ENCODE measurements around the gene SEMA6B. TPM values are rescaled to one million over a fixed set of nuclear protein-coding genes. Genes with fewer than 3 reads are reported as not detected.

Gene SEMA6B
- total and polyA plus RNA-seq, 2 experiments from 2014 or later: 0.50 to 3.2 TPM

GRCh38 chr19:4590559-4590958, 31.1 kb upstream of the SEMA6B start:
- DNase-seq (ENCODE audit: low spot score): no peak
- H3K9me3 ChIP-seq (ENCODE audit: low read depth): no peaks in the 10 kb centered on the region
- TF ChIP-seq EZH2phosphoT487 (IDR thresholded peaks at IDR 0.05; ENCODE audit: low read depth, severe bottlenecking, unreplicated experiment): no peak
- TF ChIP-seq EZH2 (IDR thresholded peaks at IDR 0.05; ENCODE audit: borderline replicate concordance): no peak
- no peak for TF ChIP-seq CTCF (IDR thresholded peaks at IDR 0.05; ENCODE audit: poor library complexity)
- no peak overlapping the region for H3K4me2 ChIP-seq
- no peaks in the 10 kb centered on the region for H3K9me2 ChIP-seq (replicated peaks; ENCODE audit: insufficient read depth)
- no peak overlapping the region for H3K4me3 ChIP-seq
- H3K27ac ChIP-seq: no peak overlapping the region
- H2AFZ ChIP-seq: no peak overlapping the region
- H4K20me1 ChIP-seq (ENCODE audit: insufficient read depth, poor library complexity, severe bottlenecking): no peaks in the 10 kb centered on the region
- 83% methylated on average over 9 of the region's 9 CpGs for WGBS (ENCODE audit: low lambda C conversion rate, missing lambda C conversion rate)
- no peaks in the 10 kb centered on the region for H3K36me3 ChIP-seq (replicated peaks; ENCODE audit: insufficient read depth, low read depth)
- H3K79me2 ChIP-seq: no peaks in the 10 kb centered on the region
- H3K4me1 ChIP-seq (ENCODE audit: insufficient read depth): no peaks in the 10 kb centered on the region
- H3K27me3 ChIP-seq: no peaks in the 10 kb centered on the region

- peak; percentile 53 for DNase-seq (ENCODE audit: low spot score)
- Histone ChIP-seq H3K4me1 (ENCODE audit: insufficient read depth) (no peaks in the 10 kb centered on the region), H3K4me3 (no peak overlapping the region), H3K9me2 (replicated peaks; ENCODE audit: insufficient read depth) (no peaks in the 10 kb centered on the region), H3K79me2 (no peaks in the 10 kb centered on the region), H3K4me2 (no peak overlapping the region), H3K9me3 (ENCODE audit: low read depth) (no peaks in the 10 kb centered on the region), H3K27me3 (peaks cover 3% of the 10 kb centered on the region), H4K20me1 (ENCODE audit: insufficient read depth, poor library complexity, severe bottlenecking) (no peaks in the 10 kb centered on the region), H3K27ac (no peak overlapping the region), H3K36me3 (replicated peaks; ENCODE audit: insufficient read depth, low read depth) (no peaks in the 10 kb centered on the region), H2AFZ (no peak overlapping the region)
- 60% methylated on average over 11 of the region's 11 CpGs for WGBS (ENCODE audit: low lambda C conversion rate, missing lambda C conversion rate)
- TF ChIP-seq CTCF (IDR thresholded peaks at IDR 0.05; ENCODE audit: poor library complexity) (peak; percentile 21), EZH2phosphoT487 (IDR thresholded peaks at IDR 0.05; ENCODE audit: low read depth, severe bottlenecking, unreplicated experiment) (no peak)
Measured at GRCh38 chr19:4589579-4590410, 30.3 kb upstream of the SEMA6B start.

GRCh38 chr19:4588291-4588761, 28.8 kb upstream of the SEMA6B start:
- no peaks in the 10 kb centered on the region for H3K9me2 ChIP-seq (replicated peaks; ENCODE audit: insufficient read depth)
- no peak overlapping the region for H3K27ac ChIP-seq
- peak overlapping the region; percentile 11 for H3K4me2 ChIP-seq
- H3K79me2 ChIP-seq: no peaks in the 10 kb centered on the region
- no peak for DNase-seq (ENCODE audit: low spot score)
- 49% methylated on average over 9 of the region's 9 CpGs for WGBS (ENCODE audit: low lambda C conversion rate, missing lambda C conversion rate)
- H4K20me1 ChIP-seq (ENCODE audit: insufficient read depth, poor library complexity, severe bottlenecking): no peaks in the 10 kb centered on the region
- no peak overlapping the region for H2AFZ ChIP-seq
- no peak overlapping the region for H3K4me3 ChIP-seq
- H3K9me3 ChIP-seq (ENCODE audit: low read depth): no peaks in the 10 kb centered on the region
- H3K4me1 ChIP-seq (ENCODE audit: insufficient read depth): peaks cover 10% of the 10 kb centered on the region
- peaks cover 7% of the 10 kb centered on the region for H3K27me3 ChIP-seq
- TF ChIP-seq CTCF (IDR thresholded peaks at IDR 0.05; ENCODE audit: poor library complexity) (no peak), EZH2phosphoT487 (IDR thresholded peaks at IDR 0.05; ENCODE audit: low read depth, severe bottlenecking, unreplicated experiment) (no peak), EZH2 (IDR thresholded peaks at IDR 0.05; ENCODE audit: borderline replicate concordance) (no peak)
- no peaks in the 10 kb centered on the region for H3K36me3 ChIP-seq (replicated peaks; ENCODE audit: insufficient read depth, low read depth)

Measured in hepatocyte (in vitro differentiated cells).